Hepatocyte (in vitro differentiated cells): ENCODE measurements around the gene NDUFA8. TPM values are rescaled to one million over a fixed set of nuclear protein-coding genes. Genes with fewer than 3 reads are reported as not detected.

Experiments
- DNase-seq: peaks from one replicate; pipeline ENCODE4 v3.0.0-alpha.2; 2016; ENCODE audit warnings: low spot score
- H2AFZ ChIP-seq: fragments of 200-600 bp; sonication (generic); 2 replicates; pipeline ENCODE4 v1.6.0; 2016; ENCODE audit warnings: antibody characterized with exemption, mild to moderate bottlenecking
- H3K27ac ChIP-seq: fragments of 200-600 bp; sonication (generic); 2 replicates; pipeline ENCODE4 v1.5.1; 2016; ENCODE audit warnings: mild to moderate bottlenecking
- H3K27me3 ChIP-seq: fragments of 200-600 bp; sonication (generic); 2 replicates; pipeline ENCODE4 v1.6.1; 2016
- H3K36me3 ChIP-seq: fragments of 200-600 bp; sonication (generic); replicated peaks from 2 replicates; pipeline ENCODE4 v1.5.1; 2016; ENCODE audit warnings: low read depth; ENCODE audit not compliant: insufficient read depth
- H3K4me1 ChIP-seq: fragments of 200-600 bp; sonication (generic); 2 replicates; pipeline ENCODE4 v1.5.1; 2016; ENCODE audit warnings: mild to moderate bottlenecking, moderate library complexity; ENCODE audit not compliant: insufficient read depth
- H3K4me2 ChIP-seq: fragments of 200-600 bp; sonication (generic); 2 replicates; pipeline ENCODE4 v1.6.0; 2016
- H3K4me3 ChIP-seq: fragments of 200-600 bp; sonication (generic); 2 replicates; pipeline ENCODE4 v1.5.1; 2016; ENCODE audit warnings: mild to moderate bottlenecking
- H3K79me2 ChIP-seq: fragments of 200-600 bp; sonication (generic); 2 replicates; pipeline ENCODE4 v1.6.0; 2017; ENCODE audit warnings: mild to moderate bottlenecking
- H3K9me2 ChIP-seq: fragments of 200-600 bp; sonication (generic); replicated peaks from 2 replicates; pipeline ENCODE4 v1.6.0; 2017; ENCODE audit warnings: mild to moderate bottlenecking; ENCODE audit not compliant: insufficient read depth
- H3K9me3 ChIP-seq: fragments of 200-600 bp; sonication (generic); 2 replicates; pipeline ENCODE4 v1.5.1; 2016; ENCODE audit warnings: low read depth, mild to moderate bottlenecking
- H4K20me1 ChIP-seq: fragments of 200-600 bp; sonication (generic); 2 replicates; pipeline ENCODE4 v1.6.0; 2016; ENCODE audit warnings: mild to moderate bottlenecking; ENCODE audit not compliant: insufficient read depth, poor library complexity, severe bottlenecking
- CTCF ChIP-seq: fragments of 200-600 bp; sonication (generic); IDR thresholded peaks from 2 replicates; pipeline ENCODE4 v1.5.1; 2016; ENCODE audit warnings: antibody characterized with exemption, mild to moderate bottlenecking; ENCODE audit not compliant: poor library complexity
- EZH2 ChIP-seq: fragments of 200-600 bp; sonication (generic); IDR thresholded peaks from 2 replicates; pipeline ENCODE4 v1.6.1; 2016; ENCODE audit warnings: antibody characterized with exemption, mild to moderate bottlenecking, borderline replicate concordance
- EZH2phosphoT487 ChIP-seq: fragments of 200-600 bp; sonication (generic); IDR thresholded peaks from one replicate; pipeline ENCODE4 v1.6.1; 2018; ENCODE audit warnings: antibody characterized with exemption, mild to moderate bottlenecking, low read depth, moderate library complexity; ENCODE audit not compliant: unreplicated experiment, severe bottlenecking
- WGBS: methylation state at CpG from one replicate; pipeline ENCODE4 v1.1.6; 2016; ENCODE audit warnings: low lambda C conversion rate; ENCODE audit errors: missing lambda C conversion rate; 5-methylcytosine and 5-hydroxymethylcytosine counted together
- polyA plus RNA-seq: library from polyadenylated mRNA; unstranded; fragments of >200 nt; fragmentation: Nextera tagmentation; extraction: Ambion mirVana; gene quantifications from 2 replicates; pipeline ENCODE4 v1.2.1, GENCODE V29; 2016
- total RNA-seq: library from RNA; depleted of rRNA; stranded (reverse); fragments of >200 nt; gene quantifications from 2 replicates; pipeline ENCODE4 v1.2.3, GENCODE V29; 2014

The NDUFA8 gene
- total and polyA plus RNA-seq, 2 experiments from 2014 or later: 46.4 to 113 TPM

GRCh38 chr9:122183501-122183900, 23.9 kb upstream of the NDUFA8 start:
- no peak for DNase-seq
- H3K4me2 ChIP-seq: no peak overlapping the region
- H2AFZ ChIP-seq: no peak overlapping the region
- no peaks in the 10 kb centered on the region for H4K20me1 ChIP-seq
- H3K4me3 ChIP-seq: no peak overlapping the region
- H3K9me3 ChIP-seq: no peaks in the 10 kb centered on the region
- no peaks in the 10 kb centered on the region for H3K9me2 ChIP-seq
- WGBS: 53% methylated on average over 7 of the region's 7 CpGs
- H3K27me3 ChIP-seq: peaks cover 9% of the 10 kb centered on the region
- no peaks in the 10 kb centered on the region for H3K36me3 ChIP-seq
- no peak for TF ChIP-seq CTCF
- no peak for TF ChIP-seq EZH2
- H3K79me2 ChIP-seq: no peaks in the 10 kb centered on the region
- no peak overlapping the region for H3K27ac ChIP-seq
- peaks cover 8% of the 10 kb centered on the region for H3K4me1 ChIP-seq

- H4K20me1 ChIP-seq: no peaks in the 10 kb centered on the region
- WGBS: 29% methylated on average over 4 of the region's 4 CpGs
Measured at GRCh38 chr9:122180633-122181032, 21.1 kb upstream of the NDUFA8 start.

GRCh38 chr9:122179690-122180074, 20.1 kb upstream of the NDUFA8 start:
- Histone ChIP-seq H2AFZ (no peak overlapping the region), H3K27me3 (peaks cover 9% of the 10 kb centered on the region), H3K9me2 (no peaks in the 10 kb centered on the region), H3K79me2 (no peaks in the 10 kb centered on the region), H4K20me1 (no peaks in the 10 kb centered on the region), H3K4me3 (no peak overlapping the region), H3K9me3 (no peaks in the 10 kb centered on the region), H3K4me2 (no peak overlapping the region), H3K27ac (peak overlapping the region; percentile 87), H3K36me3 (no peaks in the 10 kb centered on the region), H3K4me1 (peaks cover 8% of the 10 kb centered on the region)
- WGBS: 52% methylated on average over 2 of the region's 2 CpGs
- no peak for TF ChIP-seq EZH2
- no peak for TF ChIP-seq EZH2phosphoT487
- TF ChIP-seq CTCF: no peak
- DNase-seq: peak; percentile 62

More at GRCh38 chr9:122180633-122181032, 21.1 kb upstream of the NDUFA8 start:
- Histone ChIP-seq H3K4me2 (no peak overlapping the region), H3K9me2 (no peaks in the 10 kb centered on the region), H3K4me1 (peaks cover 8% of the 10 kb centered on the region), H3K4me3 (no peak overlapping the region), H2AFZ (no peak overlapping the region), H3K27me3 (peaks cover 9% of the 10 kb centered on the region), H3K9me3 (no peaks in the 10 kb centered on the region), H3K27ac (peak overlapping the region; percentile 87), H3K79me2 (no peaks in the 10 kb centered on the region), H3K36me3 (no peaks in the 10 kb centered on the region)
- peak; percentile 75 for DNase-seq
- TF ChIP-seq EZH2phosphoT487 (no peak), CTCF (no peak), EZH2 (no peak)
